NCI-H226 (cell line): ENCODE measurements around the gene CSF3.

ENCODE experiments used
- DNase-seq: peaks from one replicate; pipeline ENCODE4 v3.0.0-alpha.2; 2015

Gene CSF3

GRCh38 chr17:40062329-40063186, 47.3 kb downstream of the CSF3 start, which contains the start of gene THRA:
TSS of gene THRA (plus strand) at chr17:40062965. CDS start at chr17:40074489, 11,524 bp downstream.
- peak; percentile 34 for DNase-seq

GRCh38 chr17:40063187-40063771, 48.0 kb downstream of the CSF3 start:
- DNase-seq, result no peak

- no peak for DNase-seq
Observed at GRCh38 chr17:40063901-40064531, 48.8 kb downstream of the CSF3 start.

GRCh38 chr17:40064971-40065768, 49.9 kb downstream of the CSF3 start:
- no peak for DNase-seq

- no peak for DNase-seq
Observed at GRCh38 chr17:40065769-40066510, 50.7 kb downstream of the CSF3 start.
